Measurements from ENCODE around the gene TRAPPC3.

TRAPPC3 gene

DNA sequence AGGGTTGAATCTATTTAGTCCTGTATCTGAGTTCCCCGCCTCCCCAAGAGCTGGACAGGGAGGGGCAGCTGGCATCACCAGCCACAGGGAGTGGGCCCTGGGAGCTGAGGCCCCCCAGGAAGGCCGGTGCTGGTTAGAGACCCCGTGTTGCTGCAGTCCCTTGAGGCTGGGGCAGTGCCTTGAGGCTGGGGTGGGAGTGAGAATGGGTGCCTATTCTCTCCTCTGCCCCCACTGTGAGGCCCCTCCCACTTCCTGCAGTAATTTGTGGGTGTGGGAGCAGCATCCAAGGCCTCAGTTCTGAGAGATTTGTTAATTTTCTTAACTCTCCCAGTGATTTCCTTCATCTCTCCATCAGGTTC, 2.5 kb upstream of the TRAPPC3 start:
- H3F3A ChIP-seq (ENCODE audit: control insufficient read depth, insufficient read depth) = peaks cover 7% of the 10 kb centered on the region
- H3K36me3 ChIP-seq (ENCODE audit: control insufficient read depth, low read length) = peaks cover 18% of the 10 kb centered on the region
- no peaks in the 10 kb centered on the region for H3K9me3 ChIP-seq (ENCODE audit: control insufficient read depth, insufficient read depth, low read length)
- H3K79me2 ChIP-seq (ENCODE audit: control insufficient read depth, low read length) = peaks cover 47% of the 10 kb centered on the region
- no peaks in the 10 kb centered on the region for H3K27me3 ChIP-seq (ENCODE audit: control insufficient read depth, low read length)
- H3K27ac ChIP-seq (ENCODE audit: low read depth, low read length) = peak overlapping the region; percentile 69
- H3K9me2 ChIP-seq (replicated peaks; ENCODE audit: control insufficient read depth, low read length) = no peaks in the 10 kb centered on the region
- TF ChIP-seq EZH2phosphoT487 (IDR thresholded peaks at IDR 0.05; ENCODE audit: borderline replicate concordance, low read length) = no peak
- TF ChIP-seq, protein P1, sequence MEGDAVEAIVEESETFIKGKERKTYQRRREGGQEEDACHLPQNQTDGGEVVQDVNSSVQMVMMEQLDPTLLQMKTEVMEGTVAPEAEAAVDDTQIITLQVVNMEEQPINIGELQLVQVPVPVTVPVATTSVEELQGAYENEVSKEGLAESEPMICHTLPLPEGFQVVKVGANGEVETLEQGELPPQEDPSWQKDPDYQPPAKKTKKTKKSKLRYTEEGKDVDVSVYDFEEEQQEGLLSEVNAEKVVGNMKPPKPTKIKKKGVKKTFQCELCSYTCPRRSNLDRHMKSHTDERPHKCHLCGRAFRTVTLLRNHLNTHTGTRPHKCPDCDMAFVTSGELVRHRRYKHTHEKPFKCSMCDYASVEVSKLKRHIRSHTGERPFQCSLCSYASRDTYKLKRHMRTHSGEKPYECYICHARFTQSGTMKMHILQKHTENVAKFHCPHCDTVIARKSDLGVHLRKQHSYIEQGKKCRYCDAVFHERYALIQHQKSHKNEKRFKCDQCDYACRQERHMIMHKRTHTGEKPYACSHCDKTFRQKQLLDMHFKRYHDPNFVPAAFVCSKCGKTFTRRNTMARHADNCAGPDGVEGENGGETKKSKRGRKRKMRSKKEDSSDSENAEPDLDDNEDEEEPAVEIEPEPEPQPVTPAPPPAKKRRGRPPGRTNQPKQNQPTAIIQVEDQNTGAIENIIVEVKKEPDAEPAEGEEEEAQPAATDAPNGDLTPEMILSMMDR (IDR thresholded peaks at IDR 0.05; ENCODE audit: low read depth, low read length, poor library complexity, severe bottlenecking) = no peak
- H3K4me3 ChIP-seq (ENCODE audit: low read length) = peak overlapping the region; percentile 63
- H3K4me1 ChIP-seq (ENCODE audit: control insufficient read depth, low read length) = peaks cover 62% of the 10 kb centered on the region
- no peaks in the 10 kb centered on the region for H4K20me1 ChIP-seq (ENCODE audit: control insufficient read depth, insufficient read depth, low read depth, low read length)
- H3K4me2 ChIP-seq (ENCODE audit: low read length) = peak overlapping the region; percentile 79

DNA sequence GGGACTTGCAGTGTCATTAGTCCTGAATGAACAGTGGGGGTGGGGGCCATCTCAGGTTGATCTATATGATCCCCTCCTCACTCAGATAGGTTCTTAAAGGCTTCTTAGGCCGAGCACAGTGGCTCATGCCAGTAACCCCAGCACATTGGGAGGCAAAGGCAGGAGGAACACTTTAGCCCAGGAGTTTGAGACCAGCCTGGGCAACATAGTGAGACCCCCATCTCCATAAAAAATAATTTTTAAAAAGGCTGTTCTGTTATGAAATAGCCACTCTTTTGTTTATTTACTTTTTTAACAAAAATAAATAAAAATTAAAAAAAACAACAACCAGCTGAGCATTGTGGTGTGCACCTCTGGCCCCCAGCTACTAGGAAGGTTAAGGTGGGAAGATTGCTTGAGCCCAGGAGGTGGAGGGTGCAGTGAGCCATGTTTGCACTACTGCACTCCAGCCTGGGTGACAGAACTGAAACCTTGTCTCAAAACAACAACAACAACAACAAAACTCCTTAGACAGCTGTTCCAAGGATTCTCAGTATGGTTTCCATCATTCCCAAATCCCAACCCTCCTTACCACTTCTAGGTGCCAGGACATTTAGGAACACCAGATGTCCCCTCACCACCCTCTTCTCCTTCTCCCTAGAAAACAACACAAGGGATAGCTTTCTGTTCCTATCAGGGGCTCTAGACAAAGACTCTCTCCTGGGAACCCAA, 2.0 kb upstream of the TRAPPC3 start:
- H3K79me2 ChIP-seq (ENCODE audit: control insufficient read depth, low read length) = peaks cover 45% of the 10 kb centered on the region
- H3K36me3 ChIP-seq (ENCODE audit: control insufficient read depth, low read length) = peaks cover 16% of the 10 kb centered on the region
- peak overlapping the region; percentile 69 for H3K27ac ChIP-seq (ENCODE audit: low read depth, low read length)
- no peaks in the 10 kb centered on the region for H3K27me3 ChIP-seq (ENCODE audit: control insufficient read depth, low read length)
- no peaks in the 10 kb centered on the region for H3K9me3 ChIP-seq (ENCODE audit: control insufficient read depth, insufficient read depth, low read length)
- H3K9me2 ChIP-seq (replicated peaks; ENCODE audit: control insufficient read depth, low read length) = no peaks in the 10 kb centered on the region
- H3K4me2 ChIP-seq (ENCODE audit: low read length) = peak overlapping the region; percentile 79
- H3K4me3 ChIP-seq (ENCODE audit: low read length) = peak overlapping the region; percentile 66
- peaks cover 62% of the 10 kb centered on the region for H3K4me1 ChIP-seq (ENCODE audit: control insufficient read depth, low read length)
- no peak for TF ChIP-seq EZH2phosphoT487 (IDR thresholded peaks at IDR 0.05; ENCODE audit: borderline replicate concordance, low read length)
- TF ChIP-seq, protein P1 (IDR thresholded peaks at IDR 0.05; ENCODE audit: low read depth, low read length, poor library complexity, severe bottlenecking) = no peak
- no peaks in the 10 kb centered on the region for H4K20me1 ChIP-seq (ENCODE audit: control insufficient read depth, insufficient read depth, low read depth, low read length)
- peaks cover 7% of the 10 kb centered on the region for H3F3A ChIP-seq (ENCODE audit: control insufficient read depth, insufficient read depth)

DNA sequence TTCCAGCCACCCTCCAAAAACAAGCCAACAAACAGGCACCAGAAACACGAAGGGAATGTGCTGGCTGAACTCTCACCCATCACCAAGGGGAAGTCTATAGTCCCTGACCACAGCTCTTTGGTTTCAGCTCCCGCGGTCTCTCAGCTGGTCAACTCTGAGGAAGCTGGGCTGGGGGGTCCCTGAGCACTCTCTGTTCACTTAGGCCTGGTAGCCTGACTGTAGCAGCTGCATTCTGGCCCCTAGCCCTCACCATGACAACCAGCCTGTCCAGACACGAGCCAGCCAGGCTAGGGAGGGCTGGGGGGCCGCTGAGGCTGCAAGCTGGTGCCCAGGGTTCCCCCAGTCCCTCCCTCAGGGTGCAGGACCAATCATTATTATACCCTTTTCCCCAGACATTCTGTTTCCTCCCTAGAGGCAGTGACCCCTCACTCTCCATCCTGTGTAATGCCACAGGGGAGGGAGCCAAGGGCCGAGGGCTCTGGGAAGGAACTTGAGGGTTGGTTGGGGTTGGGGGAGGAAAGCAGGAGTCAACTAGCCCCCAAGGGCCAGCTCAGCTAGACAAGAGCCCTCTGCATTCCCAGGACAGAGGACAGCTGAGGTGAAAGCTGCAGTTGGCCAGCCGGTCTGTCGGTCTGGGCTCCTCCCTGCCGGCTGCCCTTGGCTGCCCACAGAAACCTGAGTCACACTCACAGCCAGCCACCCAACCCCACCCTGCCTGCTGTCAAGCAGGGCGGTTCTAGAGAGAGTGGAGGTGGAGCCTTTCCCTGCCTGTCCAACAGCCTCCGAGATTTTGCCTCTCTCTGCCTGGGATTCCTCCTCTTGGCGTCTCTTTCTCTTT, 1.2 kb upstream of the TRAPPC3 start:
- peak overlapping the region; percentile 69 for H3K27ac ChIP-seq (ENCODE audit: low read depth, low read length)
- TF ChIP-seq, protein P1 (IDR thresholded peaks at IDR 0.05; ENCODE audit: low read depth, low read length, poor library complexity, severe bottlenecking) = no peak
- no peak for TF ChIP-seq EZH2phosphoT487 (IDR thresholded peaks at IDR 0.05; ENCODE audit: borderline replicate concordance, low read length)
- peaks cover 13% of the 10 kb centered on the region for H3K36me3 ChIP-seq (ENCODE audit: control insufficient read depth, low read length)
- H3K9me2 ChIP-seq (replicated peaks; ENCODE audit: control insufficient read depth, low read length) = no peaks in the 10 kb centered on the region
- no peaks in the 10 kb centered on the region for H3K27me3 ChIP-seq (ENCODE audit: control insufficient read depth, low read length)
- H4K20me1 ChIP-seq (ENCODE audit: control insufficient read depth, insufficient read depth, low read depth, low read length) = no peaks in the 10 kb centered on the region
- peaks cover 40% of the 10 kb centered on the region for H3K79me2 ChIP-seq (ENCODE audit: control insufficient read depth, low read length)
- peak overlapping the region; percentile 79 for H3K4me2 ChIP-seq (ENCODE audit: low read length)
- H3K4me1 ChIP-seq (ENCODE audit: control insufficient read depth, low read length) = peaks cover 62% of the 10 kb centered on the region
- H3F3A ChIP-seq (ENCODE audit: control insufficient read depth, insufficient read depth) = peaks cover 7% of the 10 kb centered on the region
- H3K9me3 ChIP-seq (ENCODE audit: control insufficient read depth, insufficient read depth, low read length) = no peaks in the 10 kb centered on the region
- peak overlapping the region; percentile 66 for H3K4me3 ChIP-seq (ENCODE audit: low read length)
